Measurements from ENCODE around the gene XKR3. TPM values are rescaled to one million over a fixed set of nuclear protein-coding genes. Genes with fewer than 3 reads are reported as not detected.

Gene XKR3
- total RNA-seq, 1 donor from 2014 or later = not detected

DNA sequence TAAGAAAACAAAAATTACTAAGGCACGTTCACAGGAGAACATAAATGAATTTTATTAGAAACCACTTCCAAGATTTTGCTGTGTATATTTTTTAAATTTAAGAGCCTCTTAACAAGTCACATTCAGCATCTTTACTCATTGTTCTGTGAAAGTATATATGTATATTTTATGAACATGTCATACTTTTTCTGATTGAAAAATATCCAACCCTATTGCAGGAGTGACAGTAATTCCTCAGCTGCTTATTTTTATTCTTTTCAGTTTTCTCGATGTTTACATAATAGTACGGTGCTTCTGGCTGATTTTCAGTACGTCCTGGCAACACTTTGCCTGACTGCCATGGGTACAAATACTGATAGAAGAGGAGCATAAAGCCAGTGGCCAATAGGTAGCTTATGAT is 41.8 kb downstream of the XKR3 start:
- Mint-ChIP-seq H3K27ac (ENCODE audit: unreplicated experiment) (no peak overlapping the region), H3K4me1 (ENCODE audit: low read depth, unreplicated experiment) (no peaks in the 10 kb centered on the region), H3K27me3 (ENCODE audit: low read depth, unreplicated experiment) (no peaks in the 10 kb centered on the region), H3K9me3 (ENCODE audit: unreplicated experiment) (no peaks in the 10 kb centered on the region), H3K36me3 (ENCODE audit: low read depth, unreplicated experiment) (no peaks in the 10 kb centered on the region), H3K4me3 (ENCODE audit: unreplicated experiment) (no peak overlapping the region)
- no peaks in the 10 kb centered on the region for H3K4me1 ChIP-seq (ENCODE audit: insufficient read depth, low read length)
- H4K20me1 ChIP-seq (ENCODE audit: insufficient read depth, low read length) = no peaks in the 10 kb centered on the region
- H3K79me2 ChIP-seq (ENCODE audit: insufficient read depth, low read length) = no peaks in the 10 kb centered on the region
- DNase-seq (ENCODE audit: low read depth) = no peak
- H3K9ac ChIP-seq (ENCODE audit: low read length) = no peak overlapping the region
- H3K36me3 ChIP-seq (ENCODE audit: insufficient read depth, low read length) = no peaks in the 10 kb centered on the region
- FAIRE-seq = no peak
- no peak overlapping the region for H3K4me3 ChIP-seq (ENCODE audit: insufficient read depth, low read depth, low read length)
- no peaks in the 10 kb centered on the region for H3K27me3 ChIP-seq (ENCODE audit: insufficient read depth, low read length)
- H2AFZ ChIP-seq (ENCODE audit: low read depth, low read length) = no peak overlapping the region
- TF ChIP-seq EZH2 (IDR thresholded peaks at IDR 0.05; ENCODE audit: insufficient read depth, low read length) (no peak), CTCF (IDR thresholded peaks at IDR 0.05; ENCODE audit: insufficient read depth, low read depth, low read length) (no peak)
- no peak overlapping the region for H3K27ac ChIP-seq (ENCODE audit: low read depth, low read length)
- no peak overlapping the region for H3K4me2 ChIP-seq (ENCODE audit: low read length)
- H3K9me3 ChIP-seq (ENCODE audit: insufficient read depth, low read depth, low read length) = peaks cover 3% of the 10 kb centered on the region

- FAIRE-seq (no peak), DNase-seq (ENCODE audit: low read depth) (no peak)
- Mint-ChIP-seq H3K4me1 (ENCODE audit: low read depth, unreplicated experiment) (no peaks in the 10 kb centered on the region), H3K36me3 (ENCODE audit: low read depth, unreplicated experiment) (no peaks in the 10 kb centered on the region), H3K27ac (ENCODE audit: unreplicated experiment) (no peak overlapping the region), H3K4me3 (ENCODE audit: unreplicated experiment) (no peak overlapping the region), H3K27me3 (ENCODE audit: low read depth, unreplicated experiment) (no peaks in the 10 kb centered on the region), H3K9me3 (ENCODE audit: unreplicated experiment) (no peaks in the 10 kb centered on the region)
- Histone ChIP-seq H3K4me3 (ENCODE audit: insufficient read depth, low read depth, low read length) (no peak overlapping the region), H3K27ac (ENCODE audit: low read depth, low read length) (no peak overlapping the region), H3K4me1 (ENCODE audit: insufficient read depth, low read length) (no peaks in the 10 kb centered on the region), H3K9ac (ENCODE audit: low read length) (no peak overlapping the region), H2AFZ (ENCODE audit: low read depth, low read length) (no peak overlapping the region), H3K79me2 (ENCODE audit: insufficient read depth, low read length) (no peaks in the 10 kb centered on the region), H3K9me3 (ENCODE audit: insufficient read depth, low read depth, low read length) (peaks cover 3% of the 10 kb centered on the region), H3K36me3 (ENCODE audit: insufficient read depth, low read length) (no peaks in the 10 kb centered on the region), H3K27me3 (ENCODE audit: insufficient read depth, low read length) (no peaks in the 10 kb centered on the region), H3K4me2 (ENCODE audit: low read length) (no peak overlapping the region), H4K20me1 (ENCODE audit: insufficient read depth, low read length) (no peaks in the 10 kb centered on the region)
- TF ChIP-seq EZH2 (IDR thresholded peaks at IDR 0.05; ENCODE audit: insufficient read depth, low read length) = no peak
- TF ChIP-seq CTCF (IDR thresholded peaks at IDR 0.05; ENCODE audit: insufficient read depth, low read depth, low read length) = no peak
Observed at GRCh38 chr22:16781764-16782329, 43.4 kb downstream of the XKR3 start.

GRCh38 chr22:16781074-16781763 is 44.0 kb downstream of the XKR3 start:
- no peak overlapping the region for H3K4me3 Mint-ChIP-seq (ENCODE audit: unreplicated experiment)
- H3K9me3 Mint-ChIP-seq (ENCODE audit: unreplicated experiment) = no peaks in the 10 kb centered on the region
- no peak for TF ChIP-seq CTCF (IDR thresholded peaks at IDR 0.05; ENCODE audit: insufficient read depth, low read depth, low read length)
- no peak for TF ChIP-seq EZH2 (IDR thresholded peaks at IDR 0.05; ENCODE audit: insufficient read depth, low read length)
- H3K36me3 Mint-ChIP-seq (ENCODE audit: low read depth, unreplicated experiment) = no peaks in the 10 kb centered on the region
- Histone ChIP-seq H3K4me1 (ENCODE audit: insufficient read depth, low read length) (no peaks in the 10 kb centered on the region), H3K36me3 (ENCODE audit: insufficient read depth, low read length) (no peaks in the 10 kb centered on the region), H3K9ac (ENCODE audit: low read length) (no peak overlapping the region), H3K79me2 (ENCODE audit: insufficient read depth, low read length) (no peaks in the 10 kb centered on the region), H3K9me3 (ENCODE audit: insufficient read depth, low read depth, low read length) (peaks cover 3% of the 10 kb centered on the region), H3K4me3 (ENCODE audit: insufficient read depth, low read depth, low read length) (no peak overlapping the region), H3K4me2 (ENCODE audit: low read length) (no peak overlapping the region), H4K20me1 (ENCODE audit: insufficient read depth, low read length) (no peaks in the 10 kb centered on the region), H3K27ac (ENCODE audit: low read depth, low read length) (no peak overlapping the region), H3K27me3 (ENCODE audit: insufficient read depth, low read length) (no peaks in the 10 kb centered on the region), H2AFZ (ENCODE audit: low read depth, low read length) (no peak overlapping the region)
- H3K4me1 Mint-ChIP-seq (ENCODE audit: low read depth, unreplicated experiment) = no peaks in the 10 kb centered on the region
- no peaks in the 10 kb centered on the region for H3K27me3 Mint-ChIP-seq (ENCODE audit: low read depth, unreplicated experiment)
- H3K27ac Mint-ChIP-seq (ENCODE audit: unreplicated experiment) = no peak overlapping the region
- FAIRE-seq (no peak), DNase-seq (ENCODE audit: low read depth) (no peak)
